ENCODE results near the gene PCCA. TPM values are rescaled to one million over a fixed set of nuclear protein-coding genes. Genes with fewer than 3 reads are reported as not detected.

The PCCA gene
- polyA plus RNA-seq, 4 donors = 3.0 to 24.7 (median 14.8) TPM

- WGBS, 3 donors = 93 to 99% (median 95%) methylated on average over 3 of the region's 3 CpGs
- H3K27ac ChIP-seq (ENCODE audit: low read depth in 1 of 3, low read length in 2 of 3) = no peak overlapping the region
Measured at GRCh38 chr13:100231176-100231575, 142.3 kb downstream of the PCCA start.

DNA sequence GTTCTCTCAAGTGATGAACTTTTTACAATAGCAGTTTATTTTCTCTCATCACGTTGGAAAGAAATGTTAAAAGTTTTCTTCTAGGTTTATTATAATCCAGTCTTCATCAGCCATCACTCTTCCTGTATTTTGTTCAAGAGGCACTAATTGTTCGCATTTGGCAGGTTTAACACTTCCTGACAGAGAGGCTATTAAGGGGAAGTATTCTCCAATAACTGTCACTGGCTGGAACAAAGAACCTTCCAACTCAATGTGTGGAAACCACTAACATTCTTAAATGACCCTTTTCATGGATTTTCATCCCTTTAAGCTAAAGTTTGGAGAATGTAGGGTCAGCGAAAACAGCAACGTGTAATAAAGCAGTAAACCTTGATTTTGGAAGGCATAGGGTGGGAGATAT lies 145.1 kb downstream of the PCCA start:
- peaks cover 0 to 3% (median 0%) of the 10 kb centered on the region in 3 donors for H3K4me1 ChIP-seq (ENCODE audit: control insufficient read depth in 3 of 3, insufficient read depth in 2 of 3, low read depth in 1 of 3, low read length in 2 of 3)
- no peaks in the 10 kb centered on the region for H3K9me3 ChIP-seq (ENCODE audit: control insufficient read depth in 2 of 2, insufficient read depth in 1 of 2, low read depth in 1 of 2, low read length in 1 of 2)
- no peak overlapping the region for H3K27ac ChIP-seq (ENCODE audit: low read depth in 1 of 3, low read length in 2 of 3)
- no peak overlapping the region for H3K4me3 ChIP-seq (ENCODE audit: low read depth in 1 of 3, low read length in 3 of 3)
- 75 to 86% (median 84%) methylated on average over 4 of the region's 4 CpGs for WGBS, 3 donors
- FAIRE-seq = no peak
- no peak for DNase-seq
- no peaks in the 10 kb centered on the region for H3K27me3 ChIP-seq (ENCODE audit: control insufficient read depth in 3 of 3, insufficient read depth in 3 of 3, low read length in 3 of 3)
- H3K36me3 ChIP-seq (ENCODE audit: control insufficient read depth in 3 of 3, insufficient read depth in 2 of 3, low read depth in 1 of 3, low read length in 3 of 3) = no peaks in the 10 kb centered on the region

More at GRCh38 chr13:100231176-100231575, 142.3 kb downstream of the PCCA start:
- no peak for DNase-seq
- Histone ChIP-seq H3K4me1 (ENCODE audit: control insufficient read depth in 3 of 3, insufficient read depth in 2 of 3, low read depth in 1 of 3, low read length in 2 of 3) (peaks cover 0 to 3% (median 0%) of the 10 kb centered on the region in 3 donors), H3K9me3 (ENCODE audit: control insufficient read depth in 2 of 2, insufficient read depth in 1 of 2, low read depth in 1 of 2, low read length in 1 of 2) (no peaks in the 10 kb centered on the region), H3K4me3 (ENCODE audit: low read depth in 1 of 3, low read length in 3 of 3) (no peak overlapping the region), H3K27me3 (ENCODE audit: control insufficient read depth in 3 of 3, insufficient read depth in 3 of 3, low read length in 3 of 3) (no peaks in the 10 kb centered on the region), H3K36me3 (ENCODE audit: control insufficient read depth in 3 of 3, insufficient read depth in 2 of 3, low read depth in 1 of 3, low read length in 3 of 3) (no peaks in the 10 kb centered on the region)
- no peak for FAIRE-seq

DNA sequence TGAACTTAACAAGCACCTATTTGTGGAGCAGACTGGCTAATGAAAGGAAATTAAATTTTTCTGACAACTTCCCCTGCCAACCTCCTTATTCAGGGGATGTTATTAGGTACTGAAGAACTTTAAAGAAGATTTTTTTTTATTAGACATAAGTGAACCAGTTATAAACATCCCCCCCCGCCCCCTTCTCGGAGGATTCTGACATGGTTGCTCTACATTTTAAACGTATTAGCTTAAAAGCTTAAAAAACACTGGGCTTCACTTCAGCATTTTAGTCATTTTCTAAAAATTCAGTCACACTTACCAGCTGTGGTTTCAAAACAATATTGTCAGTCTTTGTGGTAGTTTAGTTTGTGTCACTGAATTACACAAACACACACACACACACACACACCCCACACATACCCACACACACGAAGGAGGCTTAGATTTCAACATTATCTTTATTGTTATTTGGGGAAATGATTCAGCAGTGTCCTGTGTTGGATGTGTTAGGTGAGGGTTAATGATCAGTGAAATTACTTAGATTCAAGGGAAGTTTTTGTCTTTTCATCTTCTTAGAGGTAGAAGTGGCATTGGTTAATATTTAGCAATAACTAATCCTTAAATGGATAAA lies 145.7 kb downstream of the PCCA start:
- WGBS, 3 donors = 57 to 72% (median 63%) methylated on average over 4 of the region's 4 CpGs
- Histone ChIP-seq H3K27me3 (ENCODE audit: control insufficient read depth in 3 of 3, insufficient read depth in 3 of 3, low read length in 3 of 3) (no peaks in the 10 kb centered on the region), H3K27ac (ENCODE audit: low read depth in 1 of 3, low read length in 2 of 3) (no peak overlapping the region), H3K4me1 (ENCODE audit: control insufficient read depth in 3 of 3, insufficient read depth in 2 of 3, low read depth in 1 of 3, low read length in 2 of 3) (peaks cover 0 to 3% (median 0%) of the 10 kb centered on the region in 3 donors), H3K4me3 (ENCODE audit: low read depth in 1 of 3, low read length in 3 of 3) (no peak overlapping the region), H3K9me3 (ENCODE audit: control insufficient read depth in 2 of 2, insufficient read depth in 1 of 2, low read depth in 1 of 2, low read length in 1 of 2) (no peaks in the 10 kb centered on the region), H3K36me3 (ENCODE audit: control insufficient read depth in 3 of 3, insufficient read depth in 2 of 3, low read depth in 1 of 3, low read length in 3 of 3) (no peaks in the 10 kb centered on the region)
- no peak for FAIRE-seq
- DNase-seq = no peak

DNA sequence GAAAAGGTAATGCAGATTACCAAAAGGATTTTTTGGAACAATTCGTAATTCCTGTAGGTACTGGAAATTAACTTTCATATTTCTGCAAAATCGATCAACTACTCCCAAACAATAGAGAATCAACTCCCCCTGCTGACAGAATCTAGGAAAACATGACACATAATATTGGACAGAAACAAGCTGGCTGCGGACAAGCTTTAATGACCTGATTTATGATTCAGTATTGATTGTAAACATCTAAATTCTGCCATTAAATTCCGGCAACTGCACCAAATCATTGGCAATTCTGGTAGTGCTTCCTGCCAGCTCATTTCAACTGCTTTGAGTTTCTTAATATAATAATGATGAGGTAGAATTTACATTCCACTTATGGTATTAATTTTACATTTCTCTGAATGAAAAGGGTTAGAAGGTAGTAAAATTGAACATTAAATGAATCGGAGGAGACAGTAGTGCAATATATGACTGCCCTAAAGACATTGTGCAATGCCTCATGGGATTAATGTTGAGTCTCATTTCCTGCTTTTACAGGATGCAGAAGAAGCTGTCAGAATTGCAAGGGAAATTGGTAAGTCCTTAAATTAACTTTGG lies 146.5 kb downstream of the PCCA start:
- Histone ChIP-seq H3K4me1 (ENCODE audit: control insufficient read depth in 3 of 3, insufficient read depth in 2 of 3, low read depth in 1 of 3, low read length in 2 of 3) (no peaks in the 10 kb centered on the region), H3K27me3 (ENCODE audit: control insufficient read depth in 3 of 3, insufficient read depth in 3 of 3, low read length in 3 of 3) (no peaks in the 10 kb centered on the region), H3K36me3 (ENCODE audit: control insufficient read depth in 3 of 3, insufficient read depth in 2 of 3, low read depth in 1 of 3, low read length in 3 of 3) (no peaks in the 10 kb centered on the region), H3K9me3 (ENCODE audit: control insufficient read depth in 2 of 2, insufficient read depth in 1 of 2, low read depth in 1 of 2, low read length in 1 of 2) (no peaks in the 10 kb centered on the region), H3K4me3 (ENCODE audit: low read depth in 1 of 3, low read length in 3 of 3) (no peak overlapping the region), H3K27ac (ENCODE audit: low read depth in 1 of 3, low read length in 2 of 3) (no peak overlapping the region)
- DNase-seq = peak; percentile 54 to 72
- FAIRE-seq = peak; percentile 95
- WGBS, 3 donors = 12 to 20% (median 19%) methylated on average over 5 of the region's 5 CpGs

- no peak for DNase-seq
- Histone ChIP-seq H3K4me3 (ENCODE audit: low read depth in 1 of 3, low read length in 3 of 3) (no peak overlapping the region), H3K9me3 (ENCODE audit: control insufficient read depth in 2 of 2, insufficient read depth in 1 of 2, low read depth in 1 of 2, low read length in 1 of 2) (no peaks in the 10 kb centered on the region), H3K36me3 (ENCODE audit: control insufficient read depth in 3 of 3, insufficient read depth in 2 of 3, low read depth in 1 of 3, low read length in 3 of 3) (no peaks in the 10 kb centered on the region), H3K27me3 (ENCODE audit: control insufficient read depth in 3 of 3, insufficient read depth in 3 of 3, low read length in 3 of 3) (no peaks in the 10 kb centered on the region), H3K4me1 (ENCODE audit: control insufficient read depth in 3 of 3, insufficient read depth in 2 of 3, low read depth in 1 of 3, low read length in 2 of 3) (no peaks in the 10 kb centered on the region), H3K27ac (ENCODE audit: low read depth in 1 of 3, low read length in 2 of 3) (no peak overlapping the region)
- FAIRE-seq = no peak
- WGBS, 3 donors = 97 to 100% (median 99%) methylated on average over 4 of the region's 4 CpGs
Measured at GRCh38 chr13:100240109-100240779, 151.4 kb downstream of the PCCA start.

DNA sequence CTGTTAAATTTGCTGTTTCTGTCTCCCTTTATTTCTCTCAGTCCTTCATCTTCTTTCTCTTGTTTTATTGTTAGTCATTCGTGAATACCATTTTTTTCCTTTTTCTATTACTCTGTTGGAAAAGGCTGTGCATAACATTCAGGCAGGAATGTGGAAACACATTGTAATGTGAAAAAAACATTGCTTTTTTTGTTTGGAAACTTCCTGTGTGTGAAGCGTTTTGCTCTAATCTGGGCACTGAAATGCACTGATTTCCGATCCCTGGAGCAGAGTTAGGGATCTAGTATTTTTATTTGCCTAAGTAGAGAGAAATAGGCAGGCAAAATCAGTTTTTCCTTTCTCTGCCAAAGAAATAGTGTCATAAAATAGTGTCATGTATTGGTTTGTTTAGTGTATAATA lies 155.5 kb downstream of the PCCA start:
- H3K27me3 ChIP-seq (ENCODE audit: control insufficient read depth in 3 of 3, insufficient read depth in 3 of 3, low read length in 3 of 3) = no peaks in the 10 kb centered on the region
- WGBS, 3 donors = 76 to 95% (median 92%) methylated on average over 3 of the region's 3 CpGs
- DNase-seq (no peak), FAIRE-seq (no peak)
- H3K36me3 ChIP-seq (ENCODE audit: control insufficient read depth in 3 of 3, insufficient read depth in 2 of 3, low read depth in 1 of 3, low read length in 3 of 3) = no peaks in the 10 kb centered on the region
- no peak overlapping the region for H3K4me3 ChIP-seq (ENCODE audit: low read depth in 1 of 3, low read length in 3 of 3)
- no peak overlapping the region for H3K27ac ChIP-seq (ENCODE audit: low read depth in 1 of 3, low read length in 2 of 3)
- H3K4me1 ChIP-seq (ENCODE audit: control insufficient read depth in 3 of 3, insufficient read depth in 2 of 3, low read depth in 1 of 3, low read length in 2 of 3) = no peaks in the 10 kb centered on the region
- H3K9me3 ChIP-seq (ENCODE audit: control insufficient read depth in 2 of 2, insufficient read depth in 1 of 2, low read depth in 1 of 2, low read length in 1 of 2) = peaks cover 0 to 8% of the 10 kb centered on the region in 2 donors

GRCh38 chr13:100245104-100245503 lies 156.2 kb downstream of the PCCA start:
- Histone ChIP-seq H3K27ac (ENCODE audit: low read depth in 1 of 3, low read length in 2 of 3) (no peak overlapping the region), H3K36me3 (ENCODE audit: control insufficient read depth in 3 of 3, insufficient read depth in 2 of 3, low read depth in 1 of 3, low read length in 3 of 3) (no peaks in the 10 kb centered on the region), H3K4me1 (ENCODE audit: control insufficient read depth in 3 of 3, insufficient read depth in 2 of 3, low read depth in 1 of 3, low read length in 2 of 3) (no peaks in the 10 kb centered on the region), H3K27me3 (ENCODE audit: control insufficient read depth in 3 of 3, insufficient read depth in 3 of 3, low read length in 3 of 3) (no peaks in the 10 kb centered on the region), H3K4me3 (ENCODE audit: low read depth in 1 of 3, low read length in 3 of 3) (no peak overlapping the region), H3K9me3 (ENCODE audit: control insufficient read depth in 2 of 2, insufficient read depth in 1 of 2, low read depth in 1 of 2, low read length in 1 of 2) (peaks cover 0 to 8% of the 10 kb centered on the region in 2 donors)
- no peak for DNase-seq
- FAIRE-seq = no peak
- WGBS, 3 donors = 71 to 78% (median 71%) methylated on average over 1 of the region's 1 CpG

GRCh38 chr13:100247937-100248336 lies 159.0 kb downstream of the PCCA start:
- Histone ChIP-seq H3K27ac (ENCODE audit: low read depth in 1 of 3, low read length in 2 of 3) (no peak overlapping the region), H3K9me3 (ENCODE audit: control insufficient read depth in 2 of 2, insufficient read depth in 1 of 2, low read depth in 1 of 2, low read length in 1 of 2) (peaks cover 0 to 8% of the 10 kb centered on the region in 2 donors), H3K27me3 (ENCODE audit: control insufficient read depth in 3 of 3, insufficient read depth in 3 of 3, low read length in 3 of 3) (no peaks in the 10 kb centered on the region), H3K36me3 (ENCODE audit: control insufficient read depth in 3 of 3, insufficient read depth in 2 of 3, low read depth in 1 of 3, low read length in 3 of 3) (no peaks in the 10 kb centered on the region), H3K4me3 (ENCODE audit: low read depth in 1 of 3, low read length in 3 of 3) (no peak overlapping the region), H3K4me1 (ENCODE audit: control insufficient read depth in 3 of 3, insufficient read depth in 2 of 3, low read depth in 1 of 3, low read length in 2 of 3) (no peaks in the 10 kb centered on the region)
- no peak for DNase-seq
- WGBS, 3 donors = 96 to 100% (median 97%) methylated on average over 1 of the region's 1 CpG
- no peak for FAIRE-seq

Data from small intestine (tissue), 7 donors.